HEK293 (cell line): ENCODE data around the gene MBD3L5.
A peak's percentile ranks its signal among the peaks of the same experiment; 100 is the strongest.

Experiments
- KLF16 ChIP-seq: fragments of 450-650 bp; formaldehyde crosslinking; IDR thresholded peaks from 2 replicates; pipeline ENCODE4 v1.5.1; 2017; ENCODE audit warnings: missing biosample characterization, missing genetic modification characterization
- REPIN1 ChIP-seq: fragments of 450-650 bp; formaldehyde crosslinking; IDR thresholded peaks from 2 replicates; pipeline ENCODE4 v1.5.1; 2017; ENCODE audit warnings: missing biosample characterization, missing genetic modification characterization, low read depth
- TCF7L2 ChIP-seq: IDR thresholded peaks from 2 replicates; pipeline ENCODE4 v1.6.1; 2011; ENCODE audit warnings: low read depth, mild to moderate bottlenecking, inconsistent platforms, low read length, moderate library complexity, borderline replicate concordance
- ZBTB1 ChIP-seq: fragments of 450-650 bp; formaldehyde crosslinking; IDR thresholded peaks from 2 replicates; pipeline ENCODE4 v1.5.1; 2016; ENCODE audit warnings: missing biosample characterization, missing genetic modification characterization
- ZBTB20 ChIP-seq: fragments of 450-650 bp; formaldehyde crosslinking; IDR thresholded peaks from 2 replicates; pipeline ENCODE4 v1.5.1; 2016; ENCODE audit warnings: missing biosample characterization, missing genetic modification characterization
- ZBTB26 ChIP-seq: fragments of 450-650 bp; formaldehyde crosslinking; optimal IDR thresholded peaks from 2 replicates; pipeline ENCODE3; 2016; ENCODE audit warnings: missing biosample characterization, mild to moderate bottlenecking, missing genetic modification characterization
- ZBTB49 ChIP-seq: fragments of 450-650 bp; formaldehyde crosslinking; IDR thresholded peaks from 2 replicates; pipeline ENCODE4 v1.5.1; 2016; ENCODE audit warnings: missing biosample characterization, missing genetic modification characterization, low read depth
- ZNF112 ChIP-seq: fragments of 450-650 bp; formaldehyde crosslinking; IDR thresholded peaks from 2 replicates; pipeline ENCODE4 v1.5.0; 2017; ENCODE audit warnings: missing biosample characterization, missing genetic modification characterization
- ZNF132 ChIP-seq: fragments of 450-650 bp; formaldehyde crosslinking; IDR thresholded peaks from 2 replicates; pipeline ENCODE4 v1.5.1; 2017; ENCODE audit warnings: missing biosample characterization, missing genetic modification characterization, borderline replicate concordance
- ZNF148 ChIP-seq: fragments of 450-650 bp; formaldehyde crosslinking; IDR thresholded peaks from 2 replicates; pipeline ENCODE4 v1.5.0; 2017; ENCODE audit warnings: missing biosample characterization, missing genetic modification characterization, borderline replicate concordance
- ZNF169 ChIP-seq: fragments of 450-650 bp; formaldehyde crosslinking; IDR thresholded peaks from 2 replicates; pipeline ENCODE4 v1.5.1; 2016; ENCODE audit warnings: missing biosample characterization, missing genetic modification characterization
- ZNF2 ChIP-seq: fragments of 450-650 bp; formaldehyde crosslinking; IDR thresholded peaks from 2 replicates; pipeline ENCODE4 v1.5.1; 2016; ENCODE audit warnings: missing biosample characterization, missing genetic modification characterization
- ZNF266 ChIP-seq: fragments of 450-650 bp; formaldehyde crosslinking; IDR thresholded peaks from 2 replicates; pipeline ENCODE4 v1.5.1; 2016; ENCODE audit warnings: missing biosample characterization, missing genetic modification characterization, low read depth
- ZNF274 ChIP-seq, 2 experiments: fragments of 200-500 bp in 1 of 2; fragments of 450-650 bp in 1 of 2; sonication (Bioruptor generic) in 1 of 2; formaldehyde crosslinking in 1 of 2; IDR thresholded peaks; 2 replicates each; pipeline versions ENCODE4 v1.5.1 to v1.6.1; 2014 to 2016; ENCODE audit warnings: borderline replicate concordance in 1 of 2, inconsistent platforms in 1 of 2, low read length in 1 of 2, missing biosample characterization in 1 of 2, missing genetic modification characterization in 1 of 2
- ZNF341 ChIP-seq: fragments of 450-650 bp; formaldehyde crosslinking; IDR thresholded peaks from 2 replicates; pipeline ENCODE4; 2016; ENCODE audit warnings: low read depth, missing biosample characterization, missing genetic modification characterization
- ZNF350 ChIP-seq: fragments of 450-650 bp; formaldehyde crosslinking; IDR thresholded peaks from 2 replicates; pipeline ENCODE4 v1.5.0; 2017; ENCODE audit warnings: missing biosample characterization, mild to moderate bottlenecking, missing genetic modification characterization
- ZNF518A ChIP-seq: fragments of 450-650 bp; formaldehyde crosslinking; conservative IDR thresholded peaks from 2 replicates; pipeline ENCODE4 v1.5.1; 2016; ENCODE audit warnings: low read depth, missing biosample characterization, missing genetic modification characterization
- ZNF544 ChIP-seq: fragments of 450-650 bp; formaldehyde crosslinking; IDR thresholded peaks from 2 replicates; pipeline ENCODE4 v1.5.0; 2017; ENCODE audit warnings: missing biosample characterization, missing genetic modification characterization
- ZNF692 ChIP-seq: fragments of 450-650 bp; formaldehyde crosslinking; IDR thresholded peaks from 2 replicates; pipeline ENCODE4 v1.5.1; 2016; ENCODE audit warnings: missing biosample characterization, missing genetic modification characterization
- ZNF707 ChIP-seq: fragments of 450-650 bp; formaldehyde crosslinking; IDR thresholded peaks from 2 replicates; pipeline ENCODE4 v1.5.1; 2016; ENCODE audit warnings: missing biosample characterization, missing genetic modification characterization

Gene MBD3L5

GRCh38 chr19:7069042-7069903 lies 38.9 kb downstream of the MBD3L5 start, which contains the start of gene ZNF557 (continued):
- TF ChIP-seq ZBTB1 (no peak), ZNF266 (tag by site-specific recombination) (no peak), ZNF341 (tag by site-specific recombination) (peak; percentile 85), ZBTB49 (tag by site-specific recombination) (no peak), ZNF274 (IDR thresholded peaks at IDR 0.05; ENCODE audit: low read length) (no peak), ZNF274 (tag by site-specific recombination; IDR thresholded peaks at IDR 0.05; ENCODE audit: borderline replicate concordance) (no peak), ZBTB26 (tag by site-specific recombination) (peak; percentile 49), ZNF2 (tag by site-specific recombination) (peak; percentile 39; the same call in 1 of the 2 replicates), ZNF148 (tag by site-specific recombination) (no peak), ZNF169 (tag by site-specific recombination) (no peak), ZNF692 (tag by site-specific recombination) (peak; percentile 58; the same call in 1 of the 2 replicates), ZNF112 (tag by site-specific recombination) (no peak), REPIN1 (no peak), ZNF518A (tag by site-specific recombination) (peak; percentile 97), ZNF707 (tag by site-specific recombination) (no peak), ZNF132 (no peak), TCF7L2 (no peak), ZBTB20 (tag by site-specific recombination) (peak; percentile 37; the same call in 1 of the 2 replicates), KLF16 (peak; percentile 66), ZNF350 (tag by site-specific recombination) (no peak), ZNF544 (tag by site-specific recombination) (no peak)
